ENCODE data around the gene ANXA1.

Gene ANXA1, protein sequence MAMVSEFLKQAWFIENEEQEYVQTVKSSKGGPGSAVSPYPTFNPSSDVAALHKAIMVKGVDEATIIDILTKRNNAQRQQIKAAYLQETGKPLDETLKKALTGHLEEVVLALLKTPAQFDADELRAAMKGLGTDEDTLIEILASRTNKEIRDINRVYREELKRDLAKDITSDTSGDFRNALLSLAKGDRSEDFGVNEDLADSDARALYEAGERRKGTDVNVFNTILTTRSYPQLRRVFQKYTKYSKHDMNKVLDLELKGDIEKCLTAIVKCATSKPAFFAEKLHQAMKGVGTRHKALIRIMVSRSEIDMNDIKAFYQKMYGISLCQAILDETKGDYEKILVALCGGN

DNA sequence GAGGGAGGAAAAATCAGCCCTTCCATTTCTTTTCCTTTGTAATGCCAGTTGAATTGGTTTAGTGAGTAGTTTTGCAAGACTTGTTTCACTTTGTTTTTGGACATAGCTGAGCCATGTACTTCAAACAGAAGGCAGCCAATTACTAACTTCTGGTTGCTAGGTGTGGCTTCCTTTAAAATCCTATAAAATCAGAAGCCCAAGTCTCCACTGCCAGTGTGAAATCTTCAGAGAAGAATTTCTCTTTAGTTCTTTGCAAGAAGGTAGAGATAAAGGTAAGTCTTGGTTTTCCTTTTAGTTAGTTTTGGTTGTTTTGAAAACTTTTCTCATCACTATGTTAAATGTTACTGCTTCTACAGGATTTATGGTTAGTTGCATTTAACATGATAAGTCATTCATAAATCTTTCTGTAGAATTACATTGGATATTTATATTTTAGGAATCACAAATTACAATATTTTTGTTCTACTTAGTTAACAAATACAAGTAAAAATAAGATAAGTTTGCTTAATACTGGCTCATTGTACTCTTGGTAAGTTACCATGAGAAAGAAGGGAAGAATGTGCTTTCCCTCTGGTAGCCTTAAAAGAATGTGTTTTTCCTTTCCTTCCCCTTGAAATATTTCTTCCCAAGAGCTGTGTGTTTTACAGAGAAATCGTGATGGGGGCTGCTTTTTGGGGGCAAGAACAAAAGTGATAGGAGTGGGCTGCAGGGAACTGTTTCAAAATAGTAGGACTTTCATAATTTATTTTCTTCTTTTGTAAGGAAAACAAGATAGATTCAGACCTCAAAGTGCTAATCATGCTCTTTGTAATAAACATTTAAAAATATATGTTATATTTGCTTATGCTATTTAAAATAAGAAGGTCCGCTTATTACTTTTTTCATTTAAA, at the start of gene ANXA1:
TSS of gene ANXA1 (plus strand) at position 213 of the 890 bp plus-strand sequence. CDS start 6,671 bp downstream, outside the sequence.
- DNase-seq, result peak; percentile 86

DNA sequence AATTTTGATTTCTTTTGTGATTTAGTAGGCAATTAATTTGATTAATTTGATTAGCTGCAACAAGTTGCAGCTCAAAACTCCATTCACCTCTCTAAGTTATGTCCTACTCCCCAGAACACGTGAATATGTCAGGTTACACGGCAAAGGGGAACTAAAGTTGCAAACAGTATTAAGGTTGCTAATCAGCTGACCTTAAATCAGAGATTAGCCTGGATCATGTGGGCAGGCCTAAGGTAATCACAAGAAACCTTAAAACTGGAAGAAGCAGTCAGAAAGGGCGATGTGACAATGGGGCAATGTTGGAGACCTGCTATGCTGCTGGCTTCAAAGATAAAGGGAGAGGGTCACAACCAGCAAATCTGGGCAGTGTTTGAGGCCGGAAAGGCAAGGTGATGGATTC, 47.3 kb upstream of the ANXA1 start:
- no peak for DNase-seq

DNA sequence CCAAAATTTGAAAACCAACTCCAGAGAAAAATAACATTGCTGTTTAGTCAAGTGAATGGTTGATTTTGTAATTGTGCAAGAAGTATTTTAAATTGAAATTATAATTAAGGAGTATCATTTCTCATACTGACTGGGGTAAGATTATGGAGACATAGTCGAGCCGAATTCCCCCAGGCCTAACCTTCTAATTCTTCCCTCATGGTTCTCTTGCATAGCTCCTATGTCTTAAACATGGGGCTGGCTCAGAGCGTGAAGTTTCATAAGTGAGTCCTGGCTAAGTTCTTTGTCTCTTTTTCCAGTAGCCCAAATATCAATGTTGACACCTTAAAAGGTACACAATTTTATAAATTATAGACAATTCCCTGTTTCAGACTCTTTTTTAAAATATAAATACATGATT, 46.7 kb upstream of the ANXA1 start:
- DNase-seq, result no peak

DNA sequence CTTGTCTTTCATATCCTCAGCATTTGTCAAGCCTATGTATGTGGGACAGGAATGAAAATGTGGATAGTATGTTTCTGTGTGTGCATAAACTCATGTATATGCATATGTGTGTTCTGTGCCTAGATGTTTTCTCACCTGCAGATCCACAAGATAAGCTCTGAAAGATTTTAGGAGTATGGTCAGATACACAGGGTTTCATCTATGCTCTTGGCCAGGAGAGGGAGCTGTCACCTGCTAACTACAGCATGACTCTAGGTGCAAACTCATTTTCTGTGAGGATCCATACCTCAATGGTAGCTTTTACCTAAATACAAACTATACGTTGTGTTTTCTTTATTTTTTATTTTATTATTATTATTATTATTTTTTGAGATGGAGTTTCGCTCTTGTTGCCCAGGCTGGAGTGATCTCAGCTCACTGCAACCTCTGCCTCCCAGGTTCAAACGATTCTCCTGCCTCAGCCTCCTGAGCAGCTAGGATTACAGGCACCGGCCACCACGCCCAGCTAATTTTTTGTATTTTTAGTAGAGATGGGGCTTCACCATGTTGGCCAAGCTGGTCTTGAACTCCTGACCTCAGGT, 44.1 kb upstream of the ANXA1 start:
- DNase-seq, result peak; percentile 54

DNA sequence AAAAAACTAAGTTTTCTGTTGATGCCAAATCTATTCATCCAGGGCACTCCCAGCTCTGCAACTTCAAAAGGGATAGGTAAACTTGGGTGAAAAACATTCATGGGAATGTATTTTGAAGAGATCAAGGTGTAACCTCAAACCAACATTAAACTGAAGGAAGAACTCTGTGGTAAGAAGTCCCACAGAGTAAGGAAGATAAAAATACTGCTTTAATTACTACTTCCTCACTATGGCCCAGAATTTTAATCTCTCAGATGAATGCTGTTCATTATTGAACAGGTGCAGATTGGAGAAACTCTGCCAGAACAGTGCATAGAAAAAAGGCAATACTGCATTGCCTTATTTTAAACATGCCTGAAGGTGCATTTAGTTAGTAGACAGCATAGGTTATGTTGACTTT, 37.6 kb upstream of the ANXA1 start:
- no peak for DNase-seq

DNA sequence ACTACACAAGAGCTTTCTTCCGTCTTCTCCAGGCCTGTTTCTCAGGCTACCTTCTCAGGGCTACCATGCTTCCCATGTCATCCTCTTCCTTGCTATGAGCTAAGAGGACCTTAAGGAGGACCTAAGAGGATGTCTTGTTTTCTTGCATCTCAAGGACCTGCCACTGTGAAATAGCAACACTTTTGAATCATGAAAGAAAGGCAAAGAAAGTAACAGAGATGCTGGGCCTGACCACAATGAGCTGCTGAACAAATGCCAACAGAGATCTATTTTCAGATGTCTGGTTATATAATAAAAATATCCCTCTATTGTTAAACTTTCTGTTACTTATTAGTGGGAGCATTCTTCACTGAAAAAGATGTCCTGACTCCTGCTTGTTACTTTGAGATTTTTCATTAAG, 36.7 kb upstream of the ANXA1 start:
- DNase-seq, result peak; percentile 28

DNA sequence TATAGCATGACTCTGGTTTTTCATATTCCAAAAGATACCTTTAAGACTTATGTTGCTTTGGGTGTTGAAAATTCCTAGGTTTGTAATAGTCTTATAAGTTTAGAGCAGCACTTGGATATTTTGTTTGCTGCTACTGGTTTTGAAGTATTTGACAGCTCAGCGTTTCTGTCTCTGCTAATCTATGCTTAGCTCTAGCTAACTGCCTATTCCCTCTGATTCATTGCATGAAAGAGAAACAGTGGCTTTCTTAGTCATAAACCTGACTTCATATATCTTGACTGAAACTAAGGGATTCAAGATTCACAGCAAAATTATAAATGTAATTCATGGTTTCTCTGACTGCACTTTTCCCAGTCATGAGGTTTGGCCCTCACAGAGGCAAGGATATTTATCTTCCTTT, 35.6 kb upstream of the ANXA1 start:
- peak; percentile 81 for DNase-seq

DNA sequence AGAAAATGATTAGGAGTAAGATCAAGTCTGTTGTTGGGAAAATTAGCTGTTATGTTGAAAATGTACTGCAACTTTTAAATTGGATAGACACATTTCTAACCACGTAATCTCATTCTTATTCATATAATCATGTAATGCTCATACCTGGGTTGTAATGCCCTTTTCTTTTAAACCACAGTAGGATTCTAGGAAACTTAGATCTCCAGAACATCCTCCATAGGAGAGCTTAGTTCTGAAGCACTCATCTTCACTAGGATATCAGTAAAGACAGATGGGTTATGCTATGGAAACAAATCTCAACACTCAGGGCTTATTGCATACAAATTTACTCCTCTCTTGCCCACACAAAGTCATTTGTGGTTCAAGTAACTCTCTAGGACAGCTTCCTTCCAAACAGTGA, 34.8 kb upstream of the ANXA1 start:
- DNase-seq, result no peak

DNA sequence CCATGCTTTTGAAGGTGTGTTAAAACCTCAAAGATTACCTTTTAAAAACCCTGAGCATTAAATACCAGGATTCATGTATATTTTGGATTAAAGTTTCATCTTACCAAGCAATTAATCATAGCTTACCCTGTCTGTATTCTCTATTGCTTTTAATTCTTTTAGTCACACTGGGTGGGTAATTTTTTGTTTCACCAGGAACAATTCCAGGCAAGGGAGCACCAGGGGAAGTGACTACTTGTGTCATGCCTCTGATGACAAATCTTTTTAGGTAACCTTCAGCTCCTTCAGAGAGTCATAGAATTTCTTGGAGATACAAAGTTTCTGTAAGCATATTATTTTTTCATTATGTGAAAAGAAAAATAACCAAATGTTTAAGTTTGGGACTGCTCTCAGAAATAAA, 33.4 kb upstream of the ANXA1 start:
- peak; percentile 18 for DNase-seq

DNA sequence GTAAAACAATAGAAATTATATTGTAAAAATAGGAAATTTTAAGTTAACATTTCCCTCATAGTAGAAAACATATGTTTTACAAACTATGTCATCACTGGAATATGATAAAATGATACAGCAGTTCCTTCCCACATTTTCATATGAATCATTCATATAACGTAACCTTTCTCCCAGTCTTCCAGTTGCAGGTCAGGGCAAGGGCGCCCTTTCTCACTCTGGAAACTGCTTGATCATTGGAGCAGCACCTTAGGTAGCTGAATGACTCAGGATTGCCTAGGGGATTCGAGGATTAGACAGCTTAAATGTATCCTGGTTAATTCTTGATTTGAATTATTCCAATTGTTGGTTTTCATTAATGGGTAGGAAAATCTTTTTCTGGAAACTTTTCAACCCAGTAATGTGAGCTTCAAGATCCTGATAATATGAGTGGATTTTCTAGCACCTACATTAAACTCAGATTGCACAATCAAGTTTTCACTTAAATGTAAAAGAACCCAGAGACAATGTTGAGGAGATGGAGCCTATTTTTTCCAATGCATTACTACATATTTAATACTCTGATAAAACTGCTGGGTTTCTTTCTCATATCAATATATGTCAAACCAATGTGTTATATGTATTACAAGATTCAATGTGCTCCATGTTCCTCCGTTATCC, 32.6 kb upstream of the ANXA1 start:
- DNase-seq, result peak; percentile 88

DNA sequence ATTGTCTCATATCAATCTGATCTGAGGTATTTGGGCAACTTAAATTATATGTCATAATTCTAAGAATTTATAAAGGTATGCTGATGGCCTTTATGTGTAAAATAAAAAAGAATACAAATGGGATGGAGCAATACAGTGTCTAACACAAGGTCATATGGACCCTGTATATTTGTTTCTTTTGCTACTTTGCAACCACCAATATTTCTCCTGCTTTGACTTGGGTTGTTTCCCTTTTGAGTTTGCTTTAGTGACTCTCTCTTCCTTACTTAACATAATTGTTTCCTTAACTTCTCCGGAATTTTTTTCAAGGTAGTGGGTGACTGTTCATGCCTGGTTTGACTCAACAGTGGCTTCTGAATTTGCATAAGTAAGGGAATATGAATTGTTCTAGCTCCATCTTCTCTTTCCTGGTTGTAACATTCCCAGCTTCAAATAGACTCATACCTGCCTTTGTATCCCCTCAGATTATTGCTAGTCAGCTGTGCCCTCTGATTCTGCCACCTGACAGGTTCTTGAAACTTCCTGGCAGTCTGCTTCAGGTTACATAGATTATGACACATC, 30.2 kb upstream of the ANXA1 start:
- no peak for DNase-seq

DNA sequence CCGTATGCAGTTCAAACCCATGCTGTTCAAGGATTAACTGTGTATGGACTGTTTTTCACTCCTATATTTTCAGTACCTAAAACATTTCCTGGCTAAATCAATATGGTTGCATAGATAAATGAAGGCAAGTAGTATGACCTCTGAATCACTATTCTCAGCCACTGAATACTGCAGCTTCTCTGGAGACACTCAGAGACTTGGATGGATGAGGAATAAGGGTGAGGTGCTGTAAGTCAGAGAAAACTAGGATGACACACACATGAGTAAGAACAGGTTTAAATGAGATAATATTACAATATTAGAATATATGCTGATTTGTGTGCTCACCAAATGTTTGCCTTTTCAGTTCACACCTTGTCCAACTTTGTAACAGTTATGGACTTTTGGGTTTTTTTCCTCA, 26.0 kb upstream of the ANXA1 start:
- peak; percentile 48 for DNase-seq

DNA sequence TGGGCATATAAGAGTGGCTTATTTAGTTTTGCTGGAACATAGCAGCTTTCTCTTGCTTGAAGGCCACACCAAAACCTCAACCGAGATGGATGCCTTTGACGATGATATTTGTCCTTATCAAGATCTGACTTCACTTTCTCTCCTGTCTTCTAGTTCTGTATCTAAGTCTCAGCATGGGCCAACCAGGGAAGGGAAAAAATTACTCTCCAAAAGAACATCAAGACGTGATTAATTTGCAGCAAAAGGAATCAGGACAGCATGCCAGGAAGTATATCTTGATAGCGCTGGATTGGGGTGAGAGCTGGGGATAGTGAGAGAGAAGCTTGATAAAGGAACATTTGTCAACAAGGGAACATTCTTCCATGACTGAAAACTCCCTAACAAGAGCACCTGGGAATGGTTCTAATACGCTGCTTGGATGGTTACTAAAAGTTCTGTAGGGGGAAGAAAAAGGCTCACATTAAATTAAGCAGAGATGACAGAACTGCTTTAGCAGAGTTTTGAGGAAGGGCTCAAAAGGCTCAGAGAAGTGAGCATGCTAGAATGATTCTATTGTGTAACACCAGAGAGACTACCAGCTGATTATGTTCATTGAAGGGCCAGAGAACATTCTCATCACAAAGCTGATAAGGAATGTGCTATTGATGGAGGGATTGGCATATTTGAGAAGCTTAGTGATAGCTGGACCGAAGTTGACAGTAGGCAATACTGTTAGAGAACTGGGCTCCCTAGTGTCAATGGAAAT, 21.6 kb upstream of the ANXA1 start:
- no peak for DNase-seq

DNA sequence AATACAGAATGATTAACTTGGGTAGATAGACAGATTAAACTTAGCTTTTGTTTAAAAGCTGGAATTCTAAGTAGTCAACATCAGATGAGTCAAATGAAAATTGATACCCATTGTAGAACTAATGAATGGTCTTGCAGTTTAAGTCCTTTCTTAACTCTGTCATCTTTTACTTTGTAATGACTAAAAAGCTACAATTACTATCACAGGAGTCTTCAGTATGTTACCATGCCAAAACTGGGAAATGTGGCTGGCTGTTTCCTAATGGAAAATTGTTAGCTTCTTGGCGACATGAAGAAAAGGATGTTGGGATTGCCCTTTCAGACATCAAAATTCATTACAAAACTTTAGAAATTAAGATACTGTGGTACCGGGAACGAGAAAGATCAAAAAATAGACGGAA, 20.2 kb upstream of the ANXA1 start:
- DNase-seq, result no peak

DNA sequence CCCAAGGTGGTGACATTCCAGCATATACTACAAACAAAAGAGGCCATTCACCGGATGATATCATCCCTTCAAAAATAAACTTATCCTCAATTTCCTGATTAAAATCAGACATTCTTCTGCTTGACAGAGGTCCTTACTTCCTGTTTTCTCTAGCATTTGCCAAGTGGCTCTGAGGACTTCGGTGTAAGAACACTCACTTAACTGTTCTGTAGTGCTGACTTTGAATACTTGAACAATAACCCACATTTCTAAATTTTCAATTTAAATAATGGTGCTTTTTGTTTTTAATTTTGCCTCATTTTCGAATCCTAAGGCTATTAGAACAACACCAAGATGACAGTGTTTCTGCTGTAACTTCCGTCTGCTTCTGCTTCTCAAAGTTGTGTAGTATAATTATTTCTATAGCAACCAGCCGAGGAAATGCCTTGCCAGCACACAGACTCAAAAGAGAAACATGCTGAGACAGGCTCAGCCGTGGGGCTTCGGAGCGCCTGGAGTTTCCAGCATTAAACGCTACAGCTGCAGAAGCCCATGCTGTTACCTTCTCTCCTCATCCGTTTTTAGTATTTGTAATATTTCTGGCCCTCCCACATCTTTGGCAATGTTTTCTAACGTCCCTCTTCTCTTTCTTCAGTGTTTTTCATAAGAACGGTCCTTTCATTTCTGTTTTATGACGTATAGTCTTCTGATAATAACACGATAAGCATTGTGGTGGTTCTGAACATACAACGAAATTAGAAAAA, 19.5 kb upstream of the ANXA1 start:
- DNase-seq, result peak; percentile 83

DNA sequence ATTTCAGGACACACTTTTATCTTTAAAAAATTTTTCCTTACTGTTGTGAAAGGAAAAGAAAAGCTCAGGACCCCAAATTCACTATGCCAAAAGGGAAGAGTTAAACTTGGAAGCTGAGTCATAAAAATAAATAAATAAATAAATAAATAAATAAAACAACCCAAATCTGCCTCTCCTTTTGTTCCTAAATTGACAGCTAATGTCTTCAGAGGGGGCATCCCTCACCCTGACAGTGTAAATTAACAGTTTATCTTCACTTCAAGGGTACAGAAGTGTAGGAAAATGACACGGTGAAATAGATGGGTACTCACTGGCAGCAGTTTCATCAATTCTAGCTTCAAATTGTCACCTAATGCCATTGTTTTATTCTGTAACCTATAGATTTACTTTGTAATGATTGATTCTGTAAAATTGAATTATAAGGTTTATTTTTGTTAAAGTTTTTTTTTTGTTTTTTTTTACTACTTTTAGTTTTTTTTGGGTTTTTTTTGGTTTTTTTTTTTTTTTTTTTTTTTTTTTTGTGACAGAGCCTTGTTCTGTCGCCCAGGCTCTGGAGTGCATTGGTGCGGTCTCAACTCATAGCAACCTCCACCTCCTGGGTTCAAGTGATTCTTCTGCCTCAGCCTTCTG, 18.5 kb upstream of the ANXA1 start:
- DNase-seq, result no peak

DNA sequence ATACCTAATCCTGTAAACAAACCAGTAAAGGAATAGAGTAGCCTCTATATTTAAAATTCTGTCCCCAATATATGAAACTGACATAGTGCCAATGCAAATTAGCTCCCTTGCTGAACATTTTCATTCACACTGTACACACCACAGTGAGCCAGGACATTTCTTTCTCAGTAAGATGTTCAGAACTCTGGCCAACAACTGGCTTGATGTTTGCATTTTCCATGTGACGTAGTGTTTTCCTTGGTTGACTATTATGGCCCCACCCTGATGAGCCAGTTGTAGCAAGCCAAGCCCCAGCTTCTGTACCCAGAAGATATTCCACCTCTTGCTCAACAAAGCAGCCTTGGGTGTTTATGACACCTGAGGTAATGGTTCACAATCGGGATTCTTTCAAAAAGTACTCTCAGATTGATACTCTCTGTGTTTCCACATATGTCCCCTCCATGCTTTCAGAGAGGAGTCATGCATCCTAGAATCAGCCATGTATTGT, 17.7 kb upstream of the ANXA1 start:
- no peak for DNase-seq

DNA sequence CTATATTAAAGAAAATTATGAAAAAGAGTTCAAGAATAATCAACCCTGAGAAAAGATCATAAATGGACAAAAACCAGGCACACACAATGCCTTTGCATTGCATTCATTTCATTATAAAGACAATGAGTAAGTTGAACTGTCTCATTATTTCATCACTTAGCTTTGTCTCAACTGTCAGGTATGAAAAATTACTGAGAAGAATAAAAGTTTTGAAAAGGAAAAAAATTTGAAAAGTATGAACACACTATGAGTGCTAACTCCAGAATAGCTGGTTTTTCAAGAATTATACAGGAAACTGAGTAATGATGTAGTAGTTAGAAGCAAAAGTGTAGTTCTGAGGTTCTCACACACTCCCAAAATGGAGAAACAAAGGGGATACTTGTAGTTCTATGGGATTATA, 16.3 kb upstream of the ANXA1 start:
- DNase-seq, result no peak

DNA sequence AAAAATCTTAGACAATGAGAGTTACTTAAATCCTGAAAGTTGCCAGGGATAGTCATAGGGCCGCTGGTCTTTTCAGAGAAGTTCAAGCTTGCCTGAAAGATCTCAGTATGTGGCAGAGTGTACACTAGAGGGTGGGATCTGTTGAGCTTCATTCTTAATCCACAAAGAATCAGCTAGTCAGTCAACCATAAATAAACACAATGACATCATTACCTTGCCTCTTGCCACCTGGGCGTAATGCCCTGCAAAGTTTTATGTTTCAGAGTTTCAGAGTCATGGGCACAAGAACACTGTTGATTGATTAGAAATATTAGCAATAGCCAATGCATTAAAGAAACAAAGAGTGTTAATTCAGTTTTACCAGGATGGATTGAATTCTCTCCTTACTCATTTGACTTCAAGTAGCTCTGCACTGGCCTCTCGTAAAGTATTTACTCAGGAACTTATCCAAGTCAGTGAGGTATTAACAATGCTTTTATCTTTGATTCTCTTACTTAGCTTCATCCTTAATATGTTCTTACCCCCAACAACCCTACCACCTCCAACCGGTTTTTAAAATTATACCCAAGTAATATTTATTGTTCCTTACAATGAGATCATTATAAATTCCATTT, 14.3 kb upstream of the ANXA1 start:
- DNase-seq, result no peak

DNA sequence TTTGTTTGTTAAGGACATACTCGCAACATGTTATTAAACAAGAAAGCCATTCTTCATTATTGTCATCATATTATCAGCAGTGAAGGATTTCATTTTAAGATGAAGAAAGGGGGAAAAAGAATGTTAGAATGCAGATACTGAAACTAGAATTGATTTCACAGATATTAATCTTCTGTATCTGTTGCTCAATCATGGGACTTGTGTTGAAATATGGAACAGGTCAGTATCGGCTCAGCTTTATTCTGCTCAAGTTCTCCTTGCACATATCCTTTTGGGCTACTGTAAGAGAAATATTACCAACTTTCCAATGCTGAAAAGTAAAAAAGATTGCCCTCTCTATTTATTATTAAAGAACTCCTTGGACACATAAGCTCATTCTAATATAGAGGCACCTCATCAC, 13.8 kb upstream of the ANXA1 start:
- no peak for DNase-seq

Data from fibroblast of skin of right quadriceps (primary cell).